GDM1 (cell line): Measurements from ENCODE around the gene OR4X2.
"Not testable (repeated sequence)": the region's sequence is repeated elsewhere in the genome, so short reads cannot be mapped to it uniquely, and the experiment has no call there.

Experiments used
- DNase-seq: peaks from one replicate; lab custom pipeline; 2025; lab: John Stamatoyannopoulos, UW

The OR4X2 gene

GRCh38 chr11:48244804-48245203 lies at the start of gene OR4X2:
OR4X2 (plus strand) TSS chr11:48245104; CDS start chr11:48245104, 0 bp downstream.
- no peak for DNase-seq

GRCh38 chr11:48207881-48208280 lies 37.0 kb upstream of the OR4X2 start:
- DNase-seq, result no peak

- no peak for DNase-seq
Measured at GRCh38 chr11:48210052-48210451, 34.9 kb upstream of the OR4X2 start.

GRCh38 chr11:48216510-48216909 lies 28.4 kb upstream of the OR4X2 start, which contains the start of gene OR4B1:
OR4B1 (plus strand) TSS chr11:48216810; CDS start chr11:48216810, 0 bp downstream.
- DNase-seq, result no peak

- DNase-seq, result no peak
Measured at GRCh38 chr11:48228761-48229160, 16.1 kb upstream of the OR4X2 start.

- DNase-seq, result not testable (repeated sequence)
Measured at GRCh38 chr11:48230057-48230456, 14.8 kb upstream of the OR4X2 start.

GRCh38 chr11:48237727-48238126 lies 7.2 kb upstream of the OR4X2 start:
- DNase-seq, result no peak

GRCh38 chr11:48242501-48242900 lies 2.4 kb upstream of the OR4X2 start:
- DNase-seq, result no peak

GRCh38 chr11:48248902-48249301 lies 4.0 kb downstream of the OR4X2 start:
- no peak for DNase-seq

GRCh38 chr11:48261600-48261999 lies 16.7 kb downstream of the OR4X2 start:
- no peak for DNase-seq

- no peak for DNase-seq
Measured at GRCh38 chr11:48263423-48263911, 18.6 kb downstream of the OR4X2 start, which contains the start of gene OR4X1. OR4X1 (plus strand) TSS chr11:48263861; CDS start chr11:48263861, 0 bp downstream.

- no peak for DNase-seq
Measured at GRCh38 chr11:48270621-48271020, 25.7 kb downstream of the OR4X2 start.

GRCh38 chr11:48272606-48273005 lies 27.7 kb downstream of the OR4X2 start:
- DNase-seq, result no peak
